ENCODE results near the gene CRLF1.

The CRLF1 gene

DNA sequence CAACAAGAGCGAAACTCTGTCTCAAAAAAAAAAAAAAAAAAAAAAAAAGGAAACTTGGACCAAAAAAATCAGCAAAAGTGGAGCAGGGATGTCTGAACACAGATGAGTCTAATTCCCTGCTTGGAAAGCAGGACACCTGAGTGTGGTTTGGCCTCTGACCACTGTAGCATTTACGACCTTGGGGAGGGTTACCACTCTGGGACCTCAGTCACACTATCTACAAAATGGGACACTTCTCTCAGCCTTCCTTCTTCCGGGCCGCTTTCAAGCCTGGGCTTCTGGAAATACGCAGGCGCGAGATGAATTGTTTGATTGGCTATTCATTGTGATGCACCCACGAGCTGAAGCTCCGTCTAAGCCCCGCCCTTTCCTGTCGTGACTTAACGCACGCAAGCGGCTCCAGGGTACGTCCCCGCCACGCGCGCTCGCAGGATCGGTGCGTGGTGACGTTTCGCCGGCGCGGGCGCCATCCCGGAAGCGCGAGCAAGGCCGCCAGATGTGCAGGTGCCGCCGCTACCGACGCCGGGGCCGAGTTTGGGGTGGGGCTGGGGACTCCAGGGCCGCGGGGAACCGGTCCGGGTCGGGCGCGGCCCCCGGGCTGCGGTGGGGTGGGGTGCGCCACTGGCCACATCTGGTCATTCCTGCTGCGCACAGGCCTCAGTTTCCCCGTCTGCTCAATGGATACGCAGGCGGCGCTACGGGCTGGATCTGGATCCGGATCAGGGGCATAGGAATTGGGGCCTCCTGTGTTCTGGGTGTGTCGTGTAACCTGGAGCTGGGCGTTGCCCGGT, 49.0 kb downstream of the CRLF1 start, which contains the start of gene KXD1:
TSS of gene KXD1 (plus strand) at position 460 of the 791 bp plus-strand sequence. CDS start 4,187 bp downstream, outside the sequence.
- DNase-seq = peak; percentile 43 to 97 (median 92)

DNA sequence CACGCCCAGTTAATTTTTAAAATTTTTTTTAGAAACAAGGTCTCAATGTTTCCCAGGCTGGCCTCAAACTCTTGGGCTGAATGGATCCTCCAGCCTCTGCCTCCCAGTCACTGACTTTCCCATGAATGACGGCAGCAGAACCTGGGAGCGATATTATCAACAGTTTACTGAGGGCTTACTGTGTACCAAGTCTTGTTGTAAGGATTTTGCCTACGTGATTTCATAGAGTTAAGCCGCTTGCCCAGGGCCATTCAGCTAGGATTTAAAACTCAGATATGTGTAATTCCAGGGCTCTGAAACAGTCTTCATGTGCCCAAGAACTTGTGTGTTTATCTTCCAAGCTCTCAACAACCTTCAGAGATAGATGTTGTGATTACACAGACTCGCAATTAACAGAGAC, 55.0 kb downstream of the CRLF1 start:
- DNase-seq = no peak

DNA sequence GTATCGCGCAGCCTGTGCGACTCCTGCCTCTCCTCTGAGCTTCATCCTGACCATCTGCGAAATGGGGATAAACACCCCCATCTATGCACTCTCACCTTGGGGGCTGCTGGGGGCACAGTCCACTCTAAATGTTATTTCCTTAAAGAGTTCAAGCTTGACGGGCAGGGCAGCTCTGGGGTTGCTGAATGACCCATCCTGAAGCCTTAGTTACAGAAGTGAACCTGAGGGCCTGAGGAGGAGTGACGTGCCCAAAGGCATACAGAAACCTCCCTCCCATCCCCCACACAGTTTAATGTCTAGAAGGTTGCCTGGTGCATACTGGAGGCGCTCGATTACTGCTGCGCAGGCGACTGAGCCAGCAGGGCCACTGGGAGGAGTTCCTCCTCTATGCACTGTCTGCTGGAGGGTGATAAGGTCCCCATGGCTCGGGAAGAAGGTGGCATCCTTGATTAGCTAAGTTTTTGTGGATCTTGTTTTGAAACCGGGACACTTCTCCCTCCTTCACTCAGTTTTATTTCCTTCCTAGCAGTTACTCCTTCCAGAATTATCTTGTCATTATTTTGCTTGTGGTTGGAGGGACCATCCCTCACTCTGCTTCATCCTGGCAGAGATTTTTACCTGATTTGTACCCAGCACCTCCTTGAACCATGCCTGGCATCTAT, 62.7 kb downstream of the CRLF1 start:
- peak in 2 of 14 donors; percentile 26 for DNase-seq
